ENCODE measurements around the gene NACAD. TPM values are rescaled to one million over a fixed set of nuclear protein-coding genes. Genes with fewer than 3 reads are reported as not detected.
A peak's percentile ranks its signal among the peaks of the same experiment; 100 is the strongest.

Gene NACAD
- total RNA-seq, 2 experiments from 2014 or later: 0.08 to 0.14 TPM

DNA sequence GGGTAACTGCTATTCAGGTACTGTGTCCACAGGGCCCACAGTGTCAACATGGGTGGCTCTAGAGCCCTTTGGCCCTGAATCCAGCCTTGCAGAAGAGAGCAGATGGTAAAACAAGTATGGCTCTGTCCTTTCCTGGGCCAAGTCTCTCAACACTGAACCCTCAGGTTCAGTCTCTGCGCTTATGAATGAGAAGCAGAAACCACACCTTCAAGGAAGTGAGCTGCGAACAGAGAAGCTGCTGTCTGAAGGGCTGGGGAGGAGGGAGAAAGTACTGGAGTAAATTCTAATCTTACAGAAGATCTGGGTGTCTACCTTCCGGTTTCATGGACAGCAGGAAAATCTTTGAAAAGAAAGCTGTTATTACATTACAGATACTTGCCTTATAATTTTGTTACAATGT, 18.6 kb upstream of the NACAD start:
- DNase-seq (no peak), ATAC-seq (ENCODE audit: poor library complexity) (no peak)
- peaks cover 55% of the 10 kb centered on the region for H3K4me1 Mint-ChIP-seq (ENCODE audit: low read depth)
- TF ChIP-seq, protein P1, sequence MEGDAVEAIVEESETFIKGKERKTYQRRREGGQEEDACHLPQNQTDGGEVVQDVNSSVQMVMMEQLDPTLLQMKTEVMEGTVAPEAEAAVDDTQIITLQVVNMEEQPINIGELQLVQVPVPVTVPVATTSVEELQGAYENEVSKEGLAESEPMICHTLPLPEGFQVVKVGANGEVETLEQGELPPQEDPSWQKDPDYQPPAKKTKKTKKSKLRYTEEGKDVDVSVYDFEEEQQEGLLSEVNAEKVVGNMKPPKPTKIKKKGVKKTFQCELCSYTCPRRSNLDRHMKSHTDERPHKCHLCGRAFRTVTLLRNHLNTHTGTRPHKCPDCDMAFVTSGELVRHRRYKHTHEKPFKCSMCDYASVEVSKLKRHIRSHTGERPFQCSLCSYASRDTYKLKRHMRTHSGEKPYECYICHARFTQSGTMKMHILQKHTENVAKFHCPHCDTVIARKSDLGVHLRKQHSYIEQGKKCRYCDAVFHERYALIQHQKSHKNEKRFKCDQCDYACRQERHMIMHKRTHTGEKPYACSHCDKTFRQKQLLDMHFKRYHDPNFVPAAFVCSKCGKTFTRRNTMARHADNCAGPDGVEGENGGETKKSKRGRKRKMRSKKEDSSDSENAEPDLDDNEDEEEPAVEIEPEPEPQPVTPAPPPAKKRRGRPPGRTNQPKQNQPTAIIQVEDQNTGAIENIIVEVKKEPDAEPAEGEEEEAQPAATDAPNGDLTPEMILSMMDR (IDR thresholded peaks at IDR 0.05): no peak
- intact Hi-C loops (cut with DNase I, micrococcal nuclease): no loop called here
- Histone ChIP-seq H3K9me3 (ENCODE audit: control insufficient read depth in 1 of 2, insufficient read depth in 1 of 2, low read length in 2 of 2) (no peaks in the 10 kb centered on the region), H3K4me1 (ENCODE audit: insufficient read depth, low read length) (peaks cover 74% of the 10 kb centered on the region), H3K36me3 (ENCODE audit: insufficient read depth, low read length) (peaks cover 69% of the 10 kb centered on the region), H3K27me3 (ENCODE audit: control insufficient read depth in 1 of 2, insufficient read depth in 2 of 2, low read length in 2 of 2) (no peaks in the 10 kb centered on the region), H3K27ac (ENCODE audit: low read depth in 1 of 2, low read length in 2 of 2) (no peak overlapping the region), H3K4me3 (ENCODE audit: low read length) (no peak overlapping the region)
- peak overlapping the region; percentile 40 for H3K4me3 Mint-ChIP-seq
- ChIA-PET POLR2A (no interaction called here), CTCF (interaction anchor here (2.2 kb wide), 1 partner anchor 15 kb away, joined by 5 read pairs; no protein-coding TSS in a partner anchor)
- H3K27ac Mint-ChIP-seq: peak overlapping the region; percentile 76
- no peaks in the 10 kb centered on the region for H3K9me3 Mint-ChIP-seq
- no peaks in the 10 kb centered on the region for H3K27me3 Mint-ChIP-seq
- peaks cover 89% of the 10 kb centered on the region for H3K36me3 Mint-ChIP-seq (ENCODE audit: low read depth)

GRCh38 chr7:45106820-45107219, 18.1 kb upstream of the NACAD start:
- peaks cover 75% of the 10 kb centered on the region for H3K36me3 ChIP-seq (ENCODE audit: insufficient read depth, low read length)
- peaks cover 69% of the 10 kb centered on the region for H3K4me1 ChIP-seq (ENCODE audit: insufficient read depth, low read length)
- DNase-seq (peak in 1 of 14 experiments; percentile 4), ATAC-seq (ENCODE audit: poor library complexity) (no peak)
- TF ChIP-seq, protein P1 (IDR thresholded peaks at IDR 0.05): no peak
- H3K27ac Mint-ChIP-seq: peak overlapping the region; percentile 76
- H3K27me3 Mint-ChIP-seq: no peaks in the 10 kb centered on the region
- CTCF ChIA-PET: interaction anchor here (2.2 kb wide), 1 partner anchor 14 kb away, joined by 5 read pairs; no protein-coding TSS in a partner anchor
- H3K27me3 ChIP-seq (ENCODE audit: control insufficient read depth in 1 of 2, insufficient read depth in 2 of 2, low read length in 2 of 2): no peaks in the 10 kb centered on the region
- peaks cover 93% of the 10 kb centered on the region for H3K36me3 Mint-ChIP-seq (ENCODE audit: low read depth)
- H3K4me1 Mint-ChIP-seq (ENCODE audit: low read depth): peaks cover 50% of the 10 kb centered on the region
- POLR2A ChIA-PET: no interaction called here
- H3K9me3 Mint-ChIP-seq: no peaks in the 10 kb centered on the region
- no peak overlapping the region for H3K4me3 Mint-ChIP-seq
- intact Hi-C loops (cut with DNase I, micrococcal nuclease): no loop called here
- no peaks in the 10 kb centered on the region for H3K9me3 ChIP-seq (ENCODE audit: control insufficient read depth in 1 of 2, insufficient read depth in 1 of 2, low read length in 2 of 2)
- no peak overlapping the region for H3K4me3 ChIP-seq (ENCODE audit: low read length)
- no peak overlapping the region for H3K27ac ChIP-seq (ENCODE audit: low read depth in 1 of 2, low read length in 2 of 2)

DNA sequence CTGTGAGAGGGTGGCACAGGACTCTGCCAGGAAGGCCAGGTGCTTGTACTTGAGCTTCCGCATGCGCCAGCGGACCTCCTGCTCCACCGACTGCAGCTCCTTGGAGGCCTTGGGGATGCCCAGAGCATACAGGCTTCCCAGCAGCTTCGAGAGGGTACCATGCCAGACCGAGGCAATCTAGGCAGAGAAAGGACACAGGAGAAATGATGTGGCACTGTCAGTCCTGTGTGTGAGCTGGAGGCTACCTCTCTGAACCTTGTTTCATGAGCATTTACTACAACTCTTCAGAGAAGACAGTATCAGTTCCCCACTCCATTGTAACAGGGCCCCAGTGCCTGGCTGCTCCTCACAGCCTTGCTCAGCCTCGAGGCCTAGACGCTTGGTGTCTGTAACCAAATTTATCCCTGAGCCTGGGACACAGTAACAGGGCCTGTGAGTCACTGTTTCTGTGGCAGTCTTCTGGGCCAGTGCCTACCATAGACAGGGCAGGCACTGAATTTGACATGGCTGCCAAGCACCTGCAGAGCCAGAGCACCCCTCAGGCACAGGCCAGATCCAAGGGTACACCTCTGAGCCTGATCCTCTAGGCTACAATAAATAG, 16.9 kb upstream of the NACAD start:
- TF ChIP-seq, protein P1 (IDR thresholded peaks at IDR 0.05): no peak
- peaks cover 41% of the 10 kb centered on the region for H3K4me1 Mint-ChIP-seq (ENCODE audit: low read depth)
- DNase-seq (peak in 1 of 14 experiments; percentile 3), ATAC-seq (ENCODE audit: poor library complexity) (no peak)
- Histone ChIP-seq H3K27me3 (ENCODE audit: control insufficient read depth in 1 of 2, insufficient read depth in 2 of 2, low read length in 2 of 2) (no peaks in the 10 kb centered on the region), H3K4me1 (ENCODE audit: insufficient read depth, low read length) (peaks cover 60% of the 10 kb centered on the region), H3K27ac (ENCODE audit: low read depth in 1 of 2, low read length in 2 of 2) (no peak overlapping the region), H3K4me3 (ENCODE audit: low read length) (no peak overlapping the region), H3K36me3 (ENCODE audit: insufficient read depth, low read length) (peaks cover 86% of the 10 kb centered on the region), H3K9me3 (ENCODE audit: control insufficient read depth in 1 of 2, insufficient read depth in 1 of 2, low read length in 2 of 2) (no peaks in the 10 kb centered on the region)
- intact Hi-C loops (cut with DNase I, micrococcal nuclease): no loop called here
- ChIA-PET POLR2A (no interaction called here), CTCF (no interaction called here)
- peak overlapping the region; percentile 25 for H3K4me3 Mint-ChIP-seq
- H3K27ac Mint-ChIP-seq: peak overlapping the region; percentile 76
- H3K27me3 Mint-ChIP-seq: no peaks in the 10 kb centered on the region
- H3K36me3 Mint-ChIP-seq (ENCODE audit: low read depth): peaks cover 93% of the 10 kb centered on the region
- no peaks in the 10 kb centered on the region for H3K9me3 Mint-ChIP-seq
